HepG2 (cell line): ENCODE data around the gene GPR83. TPM values are rescaled to one million over a fixed set of nuclear protein-coding genes. Genes with fewer than 3 reads are reported as not detected.
A peak's percentile ranks its signal among the peaks of the same experiment; 100 is the strongest.

Source experiments
- ATAC-seq: fragments of 200-7000 bp; cut with Tn5 transposase; 3 replicates; pipeline ENCODE4 v1.9.1; 2020; ENCODE audit warnings: mild to moderate bottlenecking, moderate library complexity
- BruUV-seq: library from RNA; stranded (reverse); fragments of 400-500 nt; replicated peaks from 2 replicates; lab custom pipeline; 2021; lab: Mats Ljungman, UMichigan
- CTCF ChIA-PET: fragments of 300-600 bp; formaldehyde crosslinking; extraction: SDS; loops from one replicate; lab custom pipeline; 2021; ENCODE audit warnings: low total read pairs, inconsistent platforms, low intra/inter-chr PET ratio; lab: Yijun Ruan, JAX
- POLR2A ChIA-PET: fragments of 350-600 bp; sonication (Branson Sonifier 250); formaldehyde crosslinking; loops from one replicate; lab custom pipeline; 2020; ENCODE audit warnings: antibody characterized with exemption, inconsistent platforms; lab: Yijun Ruan, JAX
- DNase-seq: peaks from one replicate; pipeline ENCODE4 v3.0.0-alpha.2; 2015; ENCODE audit warnings: low spot score
- FAIRE-seq: peaks from 3 replicates; lab custom pipeline; 2011; peaks lifted over from hg19 to GRCh38; lab: Jason Lieb, UNC
- H2AFZ ChIP-seq: one replicate; pipeline ENCODE4 v1.6.1; 2011; ENCODE audit warnings: low read length, inconsistent platforms
- H3K27ac ChIP-seq: fragments of 300-600 bp; 3 replicates; pipeline ENCODE4 v1.8.0; 2011; ENCODE audit warnings: mixed run types, mild to moderate bottlenecking, mixed read lengths, low read length, inconsistent platforms; ENCODE audit not compliant: insufficient read depth; ENCODE audit errors: extremely low read length
- H3K27me3 ChIP-seq, 2 experiments: fragments of 200-600 bp in 1 of 2; 2 replicates in 1 of 2; 3 replicates in 1 of 2; pipeline versions ENCODE4 v1.6.0 to v1.8.0; 2011; ENCODE audit warnings: low read length in 2 of 2, mild to moderate bottlenecking in 2 of 2, moderate library complexity in 2 of 2, inconsistent platforms in 1 of 2; ENCODE audit not compliant: insufficient read depth in 2 of 2, control insufficient read depth in 1 of 2
- H3K36me3 ChIP-seq, 2 experiments: fragments of 200-600 bp in 1 of 2; replicated peaks in 1 of 2; 2 replicates in 1 of 2; 3 replicates in 1 of 2; pipeline versions ENCODE4 v1.5.1 to v1.8.0; 2011; ENCODE audit warnings: low read length in 2 of 2, inconsistent platforms in 1 of 2; ENCODE audit not compliant: insufficient read depth in 2 of 2, control insufficient read depth in 1 of 2
- H3K4me1 ChIP-seq: 2 replicates; pipeline ENCODE4 v1.5.1; 2012; ENCODE audit warnings: low read length, inconsistent platforms; ENCODE audit not compliant: insufficient read depth
- H3K4me2 ChIP-seq: 2 replicates; pipeline ENCODE4 v1.6.0; 2011; ENCODE audit warnings: low read depth, low read length, inconsistent platforms
- H3K4me3 ChIP-seq, 3 experiments: fragments of 200-600 bp in 1 of 3; sonication (generic), shearing (Covaris generic) in 1 of 3; replicated peaks in 1 of 3; 2 replicates each; pipeline ENCODE4 v1.5.1; 2011 to 2016; ENCODE audit warnings: low read length in 3 of 3, inconsistent platforms in 2 of 3, low read depth in 2 of 3, mild to moderate bottlenecking in 2 of 3, control low read depth in 1 of 3, mixed read lengths in 1 of 3; ENCODE audit not compliant: insufficient read depth in 1 of 3
- H3K79me2 ChIP-seq: one replicate; pipeline ENCODE4 v1.6.1; 2011; ENCODE audit warnings: low read length, inconsistent platforms; ENCODE audit not compliant: insufficient read depth
- H3K9ac ChIP-seq: 2 replicates; pipeline ENCODE4 v1.6.0; 2011; ENCODE audit warnings: mild to moderate bottlenecking, low read depth, low read length, inconsistent platforms; ENCODE audit not compliant: insufficient read depth
- H3K9me3 ChIP-seq: 2 replicates; pipeline ENCODE4 v1.5.1; 2012; ENCODE audit warnings: mild to moderate bottlenecking, low read length
- H4K20me1 ChIP-seq: 2 replicates; pipeline ENCODE4 v1.6.0; 2011; ENCODE audit warnings: inconsistent platforms, mild to moderate bottlenecking, low read length, moderate library complexity; ENCODE audit not compliant: insufficient read depth
- BRCA1 ChIP-seq: sonication (generic); formaldehyde crosslinking; IDR thresholded peaks from 2 replicates; pipeline ENCODE4 v1.4.0; 2020; ENCODE audit warnings: missing genetic modification reagents
- GLI4 ChIP-seq: sonication (generic); formaldehyde crosslinking; IDR thresholded peaks from 2 replicates; pipeline ENCODE4 v1.5.1; 2020; ENCODE audit warnings: missing genetic modification reagents, mild to moderate bottlenecking, moderate library complexity, borderline replicate concordance
- HNRNPK ChIP-seq: fragments of 200-400 bp; formaldehyde crosslinking; IDR thresholded peaks from 2 replicates; pipeline ENCODE4 v1.6.1; 2018; ENCODE audit warnings: low read length, low read depth, moderate library complexity, mild to moderate bottlenecking; ENCODE audit not compliant: poor library complexity, severe bottlenecking
- MIER2 ChIP-seq: IDR thresholded peaks from 2 replicates; pipeline ENCODE4 v1.6.1; 2016; ENCODE audit warnings: missing biosample characterization, missing genetic modification reagents
- PAWR ChIP-seq: sonication (generic); formaldehyde crosslinking; IDR thresholded peaks from 2 replicates; pipeline ENCODE4 v1.4.0; 2020; ENCODE audit warnings: missing genetic modification reagents, mild to moderate bottlenecking, borderline replicate concordance
- RARG ChIP-seq: sonication (generic); formaldehyde crosslinking; IDR thresholded peaks from 2 replicates; pipeline ENCODE4 v1.4.0; 2020; ENCODE audit warnings: low read depth, mild to moderate bottlenecking, missing genetic modification reagents
- TBL1XR1 ChIP-seq: fragments of 150-350 bp; IDR thresholded peaks from 2 replicates; pipeline ENCODE4 v1.6.1; 2014; ENCODE audit warnings: borderline replicate concordance, low read length; ENCODE audit not compliant: partially characterized antibody
- ZNF30 ChIP-seq: sonication (generic); formaldehyde crosslinking; IDR thresholded peaks from 2 replicates; pipeline ENCODE4 v1.5.0; 2020; ENCODE audit warnings: mild to moderate bottlenecking, missing genetic modification reagents
- ZNF501 ChIP-seq: sonication (generic); formaldehyde crosslinking; IDR thresholded peaks from 2 replicates; pipeline ENCODE4 v1.5.1; 2020; ENCODE audit warnings: mild to moderate bottlenecking, moderate library complexity, missing genetic modification reagents
- ZNF547 ChIP-seq: sonication (generic); formaldehyde crosslinking; IDR thresholded peaks from 2 replicates; pipeline ENCODE4 v1.5.1; 2020; ENCODE audit warnings: mild to moderate bottlenecking, missing genetic modification reagents
- WGBS: methylation state at CpG from one replicate; pipeline ENCODE4 v1.1.6; 2017; ENCODE audit warnings: low lambda C conversion rate; 5-methylcytosine and 5-hydroxymethylcytosine counted together
- in situ Hi-C: cut with HindIII; loops from 2 replicates; pipeline ENCODE4 v1.10.0; 2017; ENCODE audit warnings: low pct_unique_long_range_greater_than_20kb; ENCODE audit not compliant: extremely low pct_ligation_motif_present
- intact Hi-C: fragments of 100-400 bp; cut with micrococcal nuclease; formaldehyde crosslinking; loops from one replicate; pipeline ENCODE4 v1.10.0; 2022; ENCODE audit not compliant: unreplicated experiment
- polyA plus RNA-seq, 8 experiments: library from polyadenylated mRNA; depleted of rRNA in 3 of 8; stranded (reverse) in 7 of 8; unstranded in 1 of 8; fragments of >200 nt; fragmentation: Illumina TruSeq in 4 of 8; extraction: Trizol in 4 of 8; gene quantifications; 2 replicates each; pipeline versions ENCODE4 v1.2.1 to v1.2.3, GENCODE V29; 2011 to 2016; ENCODE audit warnings: low read depth in 4 of 8, missing spikeins in 1 of 8, mixed read lengths in 1 of 8; ENCODE audit not compliant: insufficient read depth in 1 of 8
- total RNA-seq, 5 experiments: library from RNA; depleted of rRNA; stranded (reverse); fragments of >200 nt; fragmentation: Illumina TruSeq; extraction: Trizol; gene quantifications; 2 replicates each; pipeline ENCODE4 v1.2.3, GENCODE V29; 2016; ENCODE audit warnings: low read depth in 1 of 5
- TF ChIP-seq, protein P1 (sequence below): sonication (generic); formaldehyde crosslinking; IDR thresholded peaks from 2 replicates; pipeline ENCODE4 v1.8.0; 2023; ENCODE audit warnings: mild to moderate bottlenecking, missing genetic modification reagents
- TF ChIP-seq, protein P2 (sequence below): sonication (generic); formaldehyde crosslinking; IDR thresholded peaks from 2 replicates; pipeline ENCODE4 v1.4.0; 2020; ENCODE audit warnings: missing genetic modification reagents
- TF ChIP-seq, protein P3 (sequence below): IDR thresholded peaks from 2 replicates; pipeline ENCODE4 v1.6.1; 2016; ENCODE audit warnings: low read depth, missing genetic modification reagents, missing compliant biosample characterization

Gene GPR83
- total and polyA plus RNA-seq, 2 of the 13 experiments (the other 11 are each of a cell fraction or from before 2014, with no cell fraction given): 0.04 to 0.11 TPM

- intact Hi-C loops: no loop called here
- Histone ChIP-seq H2AFZ (no peak overlapping the region), H4K20me1 (no peaks in the 10 kb centered on the region), H3K79me2 (no peaks in the 10 kb centered on the region), H3K9ac (no peak overlapping the region), H3K9me3 (no peaks in the 10 kb centered on the region), H3K4me3 (no peak overlapping the region), H3K27ac (no peak overlapping the region), H3K4me2 (no peak overlapping the region), H3K4me1 (peaks cover 33% of the 10 kb centered on the region), H3K36me3 (no peaks in the 10 kb centered on the region), H3K27me3 (peaks cover 6 to 38% of the 10 kb centered on the region in 2 experiments; a peak in 3 of 5 replicates)
- in situ Hi-C loops: loop anchor here (25.0 kb wide), 1 partner anchor 215 kb away; no protein-coding TSS in a partner anchor
- ATAC-seq (peak; percentile 54), FAIRE-seq (no peak), DNase-seq (peak; percentile 46)
- ChIA-PET POLR2A (no interaction called here), CTCF (no interaction called here)
- WGBS: 0% methylated on average over 1 of the region's 1 CpG
- no TSS peak for BruUV-seq
- TF ChIP-seq ZNF547 (CRISPR knock-in tag): no peak
- TF ChIP-seq, protein P1, sequence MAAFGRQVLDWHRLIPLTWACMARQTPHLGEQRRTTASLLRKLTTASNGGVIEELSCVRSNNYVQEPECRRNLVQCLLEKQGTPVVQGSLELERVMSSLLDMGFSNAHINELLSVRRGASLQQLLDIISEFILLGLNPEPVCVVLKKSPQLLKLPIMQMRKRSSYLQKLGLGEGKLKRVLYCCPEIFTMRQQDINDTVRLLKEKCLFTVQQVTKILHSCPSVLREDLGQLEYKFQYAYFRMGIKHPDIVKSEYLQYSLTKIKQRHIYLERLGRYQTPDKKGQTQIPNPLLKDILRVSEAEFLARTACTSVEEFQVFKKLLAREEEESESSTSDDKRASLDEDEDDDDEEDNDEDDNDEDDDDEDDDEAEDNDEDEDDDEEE (CRISPR knock-in tag): no peak
- no peak for TF ChIP-seq GLI4 (CRISPR knock-in tag)
- no peak for TF ChIP-seq TBL1XR1
- no peak for TF ChIP-seq MIER2 (CRISPR knock-in tag)
- no peak for TF ChIP-seq BRCA1 (CRISPR knock-in tag)
- TF ChIP-seq PAWR (CRISPR knock-in tag): no peak
- no peak for TF ChIP-seq HNRNPK
- TF ChIP-seq RARG (CRISPR knock-in tag): no peak
- TF ChIP-seq ZNF501 (CRISPR knock-in tag): no peak
- TF ChIP-seq ZNF30 (CRISPR knock-in tag): no peak
- TF ChIP-seq, protein P2, sequence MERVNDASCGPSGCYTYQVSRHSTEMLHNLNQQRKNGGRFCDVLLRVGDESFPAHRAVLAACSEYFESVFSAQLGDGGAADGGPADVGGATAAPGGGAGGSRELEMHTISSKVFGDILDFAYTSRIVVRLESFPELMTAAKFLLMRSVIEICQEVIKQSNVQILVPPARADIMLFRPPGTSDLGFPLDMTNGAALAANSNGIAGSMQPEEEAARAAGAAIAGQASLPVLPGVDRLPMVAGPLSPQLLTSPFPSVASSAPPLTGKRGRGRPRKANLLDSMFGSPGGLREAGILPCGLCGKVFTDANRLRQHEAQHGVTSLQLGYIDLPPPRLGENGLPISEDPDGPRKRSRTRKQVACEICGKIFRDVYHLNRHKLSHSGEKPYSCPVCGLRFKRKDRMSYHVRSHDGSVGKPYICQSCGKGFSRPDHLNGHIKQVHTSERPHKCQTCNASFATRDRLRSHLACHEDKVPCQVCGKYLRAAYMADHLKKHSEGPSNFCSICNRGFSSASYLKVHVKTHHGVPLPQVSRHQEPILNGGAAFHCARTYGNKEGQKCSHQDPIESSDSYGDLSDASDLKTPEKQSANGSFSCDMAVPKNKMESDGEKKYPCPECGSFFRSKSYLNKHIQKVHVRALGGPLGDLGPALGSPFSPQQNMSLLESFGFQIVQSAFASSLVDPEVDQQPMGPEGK (CRISPR knock-in tag): no peak
- TF ChIP-seq, protein P3, sequence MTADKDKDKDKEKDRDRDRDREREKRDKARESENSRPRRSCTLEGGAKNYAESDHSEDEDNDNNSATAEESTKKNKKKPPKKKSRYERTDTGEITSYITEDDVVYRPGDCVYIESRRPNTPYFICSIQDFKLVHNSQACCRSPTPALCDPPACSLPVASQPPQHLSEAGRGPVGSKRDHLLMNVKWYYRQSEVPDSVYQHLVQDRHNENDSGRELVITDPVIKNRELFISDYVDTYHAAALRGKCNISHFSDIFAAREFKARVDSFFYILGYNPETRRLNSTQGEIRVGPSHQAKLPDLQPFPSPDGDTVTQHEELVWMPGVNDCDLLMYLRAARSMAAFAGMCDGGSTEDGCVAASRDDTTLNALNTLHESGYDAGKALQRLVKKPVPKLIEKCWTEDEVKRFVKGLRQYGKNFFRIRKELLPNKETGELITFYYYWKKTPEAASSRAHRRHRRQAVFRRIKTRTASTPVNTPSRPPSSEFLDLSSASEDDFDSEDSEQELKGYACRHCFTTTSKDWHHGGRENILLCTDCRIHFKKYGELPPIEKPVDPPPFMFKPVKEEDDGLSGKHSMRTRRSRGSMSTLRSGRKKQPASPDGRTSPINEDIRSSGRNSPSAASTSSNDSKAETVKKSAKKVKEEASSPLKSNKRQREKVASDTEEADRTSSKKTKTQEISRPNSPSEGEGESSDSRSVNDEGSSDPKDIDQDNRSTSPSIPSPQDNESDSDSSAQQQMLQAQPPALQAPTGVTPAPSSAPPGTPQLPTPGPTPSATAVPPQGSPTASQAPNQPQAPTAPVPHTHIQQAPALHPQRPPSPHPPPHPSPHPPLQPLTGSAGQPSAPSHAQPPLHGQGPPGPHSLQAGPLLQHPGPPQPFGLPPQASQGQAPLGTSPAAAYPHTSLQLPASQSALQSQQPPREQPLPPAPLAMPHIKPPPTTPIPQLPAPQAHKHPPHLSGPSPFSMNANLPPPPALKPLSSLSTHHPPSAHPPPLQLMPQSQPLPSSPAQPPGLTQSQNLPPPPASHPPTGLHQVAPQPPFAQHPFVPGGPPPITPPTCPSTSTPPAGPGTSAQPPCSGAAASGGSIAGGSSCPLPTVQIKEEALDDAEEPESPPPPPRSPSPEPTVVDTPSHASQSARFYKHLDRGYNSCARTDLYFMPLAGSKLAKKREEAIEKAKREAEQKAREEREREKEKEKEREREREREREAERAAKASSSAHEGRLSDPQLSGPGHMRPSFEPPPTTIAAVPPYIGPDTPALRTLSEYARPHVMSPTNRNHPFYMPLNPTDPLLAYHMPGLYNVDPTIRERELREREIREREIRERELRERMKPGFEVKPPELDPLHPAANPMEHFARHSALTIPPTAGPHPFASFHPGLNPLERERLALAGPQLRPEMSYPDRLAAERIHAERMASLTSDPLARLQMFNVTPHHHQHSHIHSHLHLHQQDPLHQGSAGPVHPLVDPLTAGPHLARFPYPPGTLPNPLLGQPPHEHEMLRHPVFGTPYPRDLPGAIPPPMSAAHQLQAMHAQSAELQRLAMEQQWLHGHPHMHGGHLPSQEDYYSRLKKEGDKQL (CRISPR knock-in tag): no peak
Measured at GRCh38 chr11:94402355-94402754, 1.1 kb upstream of the GPR83 start.
